T-cell (primary cell): Measurements from ENCODE around the gene NOL4. TPM values are rescaled to one million over a fixed set of nuclear protein-coding genes. Genes with fewer than 3 reads are reported as not detected.

Experiments
- ATAC-seq, 4 experiments: fragments of 200-7000 bp in 3 of 4; fragments of 150-1000 bp in 1 of 4; cut with Tn5 transposase; replicated peaks in 1 of 4; 1 replicate in 3 of 4; 2 replicates in 1 of 4; pipeline ENCODE4 v1.10.0; 2021; ENCODE audit warnings: moderate library complexity in 3 of 4, mild to moderate bottlenecking in 2 of 4, moderate number of reproducible peaks in 1 of 4
- CTCF ChIA-PET, 2 donors: fragments of 300-600 bp; sonication (Branson Sonifier 250); formaldehyde crosslinking; loops; one replicate each; lab custom pipeline; 2022; ENCODE audit warnings: antibody characterized with exemption in 2 of 2; lab: Charles Lee
- POLR2A ChIA-PET, 2 donors: fragments of 300-600 bp; sonication (Branson Sonifier 250); formaldehyde crosslinking; loops; one replicate each; lab custom pipeline; 2022; ENCODE audit warnings: antibody characterized with exemption in 2 of 2; lab: Charles Lee
- DNase-seq, 35 experiments: peaks; one replicate each; pipeline versions ENCODE4 v3.0.0 to v3.0.0-alpha.2; 2013 to 2023
- H3K27ac ChIP-seq: one replicate; pipeline ENCODE4 v1.5.1; 2013; ENCODE audit warnings: low read length
- H3K27me3 ChIP-seq, 2 experiments: replicated peaks in 1 of 2; 1 replicate in 1 of 2; 2 replicates in 1 of 2; pipeline versions ENCODE4 v1.6.1 to v1.7.0; 2013; ENCODE audit warnings: low read length in 1 of 2, mixed read lengths in 1 of 2; ENCODE audit not compliant: control insufficient read depth in 2 of 2, insufficient read depth in 2 of 2; ENCODE audit errors: extremely low read depth in 1 of 2
- H3K36me3 ChIP-seq, 2 donors: 1 replicate in 1 of 2; 2 replicates in 1 of 2; pipeline versions ENCODE4 v1.6.1 to v1.7.0; 2013; ENCODE audit warnings: low read length in 1 of 2; ENCODE audit not compliant: control insufficient read depth in 2 of 2, insufficient read depth in 1 of 2; ENCODE audit errors: extremely low read depth in 1 of 2
- H3K4me1 ChIP-seq, 2 experiments: 1 replicate in 1 of 2; 2 replicates in 1 of 2; pipeline versions ENCODE4 v1.6.1 to v1.7.0; 2013; ENCODE audit warnings: low read length in 2 of 2, mixed read lengths in 1 of 2; ENCODE audit not compliant: insufficient read depth in 2 of 2, control insufficient read depth in 1 of 2; ENCODE audit errors: extremely low read depth in 1 of 2
- H3K4me3 ChIP-seq, 2 donors: 1 replicate in 1 of 2; 2 replicates in 1 of 2; pipeline versions ENCODE4 v1.5.1 to v1.7.0; 2013; ENCODE audit warnings: mild to moderate bottlenecking in 2 of 2, low read length in 1 of 2, moderate library complexity in 1 of 2; ENCODE audit not compliant: control insufficient read depth in 1 of 2; ENCODE audit errors: extremely low read depth in 1 of 2
- H3K9me3 ChIP-seq: 2 replicates; pipeline ENCODE4 v1.7.0; 2013
- H3K27ac Mint-ChIP-seq, 2 donors: one replicate each; pipeline ENCODE4 v1.8.0; 2020 to 2021; ENCODE audit warnings: mild to moderate bottlenecking in 2 of 2, mixed read lengths in 2 of 2
- H3K27me3 Mint-ChIP-seq, 2 donors: one replicate each; pipeline ENCODE4 v1.8.0; 2021 to 2022; ENCODE audit warnings: mixed read lengths in 2 of 2
- H3K36me3 Mint-ChIP-seq: one replicate; pipeline ENCODE4 v1.8.0; 2021; ENCODE audit warnings: mixed read lengths
- H3K4me1 Mint-ChIP-seq, 3 donors: one replicate each; pipeline ENCODE4 v1.8.0; 2020 to 2022; ENCODE audit warnings: mixed read lengths in 3 of 3, mild to moderate bottlenecking in 1 of 3
- H3K4me3 Mint-ChIP-seq, 3 donors: one replicate each; pipeline ENCODE4 v1.8.0; 2020 to 2022; ENCODE audit warnings: mild to moderate bottlenecking in 3 of 3, mixed read lengths in 3 of 3, moderate library complexity in 3 of 3
- H3K9me3 Mint-ChIP-seq, 3 donors: one replicate each; pipeline ENCODE4 v1.8.0; 2020 to 2022; ENCODE audit warnings: mixed read lengths in 3 of 3
- WGBS: methylation state at CpG from one replicate; pipeline ENCODE4 v1.1.5; 2013; ENCODE audit warnings: missing lambda C conversion rate; ENCODE audit not compliant: insufficient coverage; 5-methylcytosine and 5-hydroxymethylcytosine counted together
- total RNA-seq, 35 experiments: library from RNA in 6 of 35; stranded (reverse) in 6 of 35; fragments of 120-200 nt in 1 of 35; gene quantifications; one replicate each; pipeline versions ENCODE4 v1.2.1 to v1.2.4 and lab custom pipeline; 2013 to 2026

The NOL4 gene
- total RNA-seq, 5 donors from 2014 or later (not counting 1 experiment from before 2014, with no cell fraction given), result not detected

- H3K27me3 Mint-ChIP-seq, result no peaks in the 10 kb centered on the region
- Histone ChIP-seq H3K27ac (no peak overlapping the region), H3K4me1 (no peaks in the 10 kb centered on the region), H3K27me3 (no peaks in the 10 kb centered on the region), H3K4me3 (no peak overlapping the region), H3K36me3 (no peaks in the 10 kb centered on the region), H3K9me3 (no peaks in the 10 kb centered on the region)
- ATAC-seq (no peak), DNase-seq (no peak)
- no peaks in the 10 kb centered on the region for H3K36me3 Mint-ChIP-seq
- POLR2A ChIA-PET, result no interaction called here
- H3K27ac Mint-ChIP-seq, result no peak overlapping the region
- CTCF ChIA-PET, result no interaction called here
- H3K9me3 Mint-ChIP-seq, result peaks cover 0 to 12% (median 8%) of the 10 kb centered on the region in 3 donors
- no peaks in the 10 kb centered on the region for H3K4me1 Mint-ChIP-seq
- H3K4me3 Mint-ChIP-seq, result no peak overlapping the region
- no CpG with 5 or more reads among the region's 2 CpGs for WGBS
Measured at GRCh38 chr18:34203866-34204265, 20.8 kb downstream of the NOL4 start.

- no peaks in the 10 kb centered on the region for H3K9me3 ChIP-seq
- H3K36me3 Mint-ChIP-seq, result no peaks in the 10 kb centered on the region
- POLR2A ChIA-PET, result no interaction called here
Measured at GRCh38 chr18:34196256-34196655, 28.5 kb downstream of the NOL4 start.

GRCh38 chr18:34194239-34194638 is 30.5 kb downstream of the NOL4 start:
- H3K27ac Mint-ChIP-seq, result no peak overlapping the region

More at GRCh38 chr18:34196256-34196655, 28.5 kb downstream of the NOL4 start:
- Histone ChIP-seq H3K4me1 (no peaks in the 10 kb centered on the region), H3K4me3 (no peak overlapping the region), H3K27ac (no peak overlapping the region), H3K36me3 (no peaks in the 10 kb centered on the region), H3K27me3 (no peaks in the 10 kb centered on the region)
- Mint-ChIP-seq H3K9me3 (peaks cover 5% of the 10 kb centered on the region in 3 donors), H3K27ac (no peak overlapping the region), H3K27me3 (no peaks in the 10 kb centered on the region), H3K4me1 (no peaks in the 10 kb centered on the region), H3K4me3 (no peak overlapping the region)
- ATAC-seq (no peak), DNase-seq (no peak)
- CTCF ChIA-PET, result no interaction called here

GRCh38 chr18:34189656-34190435 is 34.9 kb downstream of the NOL4 start:
- no peaks in the 10 kb centered on the region for H3K27me3 Mint-ChIP-seq
- H3K4me1 Mint-ChIP-seq, result no peaks in the 10 kb centered on the region
- Histone ChIP-seq H3K27ac (no peak overlapping the region), H3K4me3 (no peak overlapping the region), H3K36me3 (no peaks in the 10 kb centered on the region), H3K4me1 (no peaks in the 10 kb centered on the region), H3K9me3 (no peaks in the 10 kb centered on the region), H3K27me3 (no peaks in the 10 kb centered on the region)
- no peak for DNase-seq
- H3K27ac Mint-ChIP-seq, result no peak overlapping the region
- CTCF ChIA-PET, result no interaction called here
- no peak overlapping the region for H3K4me3 Mint-ChIP-seq
- peaks cover 3 to 15% (median 13%) of the 10 kb centered on the region in 3 donors for H3K9me3 Mint-ChIP-seq
- no peaks in the 10 kb centered on the region for H3K36me3 Mint-ChIP-seq
- POLR2A ChIA-PET, result no interaction called here
- no CpG with 5 or more reads among the region's 3 CpGs for WGBS
- ATAC-seq, result no peak

More at GRCh38 chr18:34194239-34194638, 30.5 kb downstream of the NOL4 start:
- Histone ChIP-seq H3K9me3 (no peaks in the 10 kb centered on the region), H3K27me3 (no peaks in the 10 kb centered on the region), H3K27ac (no peak overlapping the region), H3K4me1 (no peaks in the 10 kb centered on the region), H3K4me3 (no peak overlapping the region), H3K36me3 (no peaks in the 10 kb centered on the region)
- ATAC-seq (no peak), DNase-seq (no peak)
- Mint-ChIP-seq H3K4me1 (no peaks in the 10 kb centered on the region), H3K27me3 (no peaks in the 10 kb centered on the region), H3K36me3 (no peaks in the 10 kb centered on the region), H3K4me3 (no peak overlapping the region), H3K9me3 (peaks cover 2 to 5% (median 5%) of the 10 kb centered on the region in 3 donors)
- ChIA-PET POLR2A (no interaction called here), CTCF (no interaction called here)
- 83% methylated on average over 1 of the region's 3 CpGs for whole genome bisulfite sequencing
